ENCODE data around the gene WAC. TPM values are rescaled to one million over a fixed set of nuclear protein-coding genes. Genes with fewer than 3 reads are reported as not detected.

The WAC gene
- polyA plus RNA-seq, 6 donors from 2014 or later, result 67.8 to 162 (median 139) TPM

DNA sequence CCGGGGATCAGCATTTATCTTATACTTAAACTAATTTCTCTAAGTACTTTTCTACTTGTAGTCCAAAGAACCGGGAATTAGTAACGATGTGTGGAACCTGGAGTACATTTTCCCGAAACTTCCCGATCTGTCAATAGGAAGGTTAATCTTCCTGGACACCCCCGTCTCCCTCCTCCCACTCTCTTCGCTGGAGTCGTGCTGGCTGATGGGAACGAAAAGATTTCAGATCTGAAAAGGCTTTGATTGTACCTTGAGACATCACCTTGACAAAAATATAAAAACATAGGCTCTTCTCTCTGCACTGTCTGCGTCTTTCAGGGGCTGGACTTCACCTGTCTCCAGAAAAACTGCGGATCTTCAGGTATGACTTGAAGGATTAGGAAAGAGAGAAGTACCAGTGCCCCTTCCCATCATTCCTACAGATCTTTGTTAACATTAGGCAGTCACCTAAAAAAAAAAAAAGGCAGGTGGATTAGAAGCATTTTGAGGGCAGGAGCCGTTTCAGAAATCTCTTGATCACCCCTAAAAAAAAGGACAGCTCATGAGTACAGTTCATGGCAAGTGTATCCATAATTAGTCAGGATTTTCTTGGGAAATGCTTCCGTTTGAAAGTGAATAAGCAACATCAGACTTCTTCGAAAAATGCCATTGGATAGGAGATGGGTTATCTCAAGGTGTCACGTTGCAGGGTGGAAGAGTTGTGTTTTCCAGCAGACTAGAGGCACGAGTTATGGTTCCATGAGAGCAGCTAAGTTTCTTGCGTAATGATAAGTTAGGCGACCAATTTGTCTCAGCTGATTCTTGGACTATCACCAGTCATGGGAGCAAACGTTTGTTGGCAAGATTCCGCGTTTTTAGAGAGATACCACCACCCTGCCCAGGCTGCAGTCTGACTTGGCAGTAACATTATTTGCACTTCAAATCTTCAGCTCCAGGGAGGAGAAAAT is 136.6 kb downstream of the WAC start:
- DNase-seq (no peak), ATAC-seq (ENCODE audit: low read depth in 2 of 2) (no peak)
- peak overlapping the region in 2 of 6 donors; percentile 4 to 48 for H3K27ac Mint-ChIP-seq
- H3K9me3 Mint-ChIP-seq, result no peaks in the 10 kb centered on the region
- peaks cover 4 to 8% of the 10 kb centered on the region in 2 donors for H3K36me3 Mint-ChIP-seq
- H3K4me3 Mint-ChIP-seq, result peak overlapping the region; percentile 13 to 92 (median 81)
- peaks cover 8 to 17% (median 16%) of the 10 kb centered on the region in 3 donors for H3K4me1 Mint-ChIP-seq
- H3K27me3 Mint-ChIP-seq, result peaks cover 70 to 89% (median 79%) of the 10 kb centered on the region in 3 donors

Other genes starting within 250 kb of the WAC start
- gene MPP7, start 230.1 kb upstream of the WAC start, polyA plus RNA-seq (ENCODE audit: low read depth in 6 of 6), result 1 to 10 TPM; 3.6 to 6.3 (median 4.6) TPM
- under 1 TPM in 3 of 6 donors, not detected in 3; 0.15 to 0.54 (median 0.52) TPM for gene BAMBI, start 144.4 kb downstream of the WAC start, polyA plus RNA-seq (ENCODE audit: low read depth in 6 of 6)

All from naive B cell (primary cell).